Stimulated activated CD4-positive, alpha-beta T cell treated with anti-CD3 and anti-CD28 coated beads, Interleukin-1b, Interleukin-23, amount 100 ng/mL, for 48 hours (primary cell): Measurements from ENCODE around the gene FNBP1.
"Not testable (repeated sequence)": the region's sequence is repeated elsewhere in the genome, so short reads cannot be mapped to it uniquely, and the experiment has no call there.

Source experiments
- DNase-seq: peaks from one replicate; pipeline ENCODE4 v3.0.0-alpha.2; 2020

Gene FNBP1

DNA sequence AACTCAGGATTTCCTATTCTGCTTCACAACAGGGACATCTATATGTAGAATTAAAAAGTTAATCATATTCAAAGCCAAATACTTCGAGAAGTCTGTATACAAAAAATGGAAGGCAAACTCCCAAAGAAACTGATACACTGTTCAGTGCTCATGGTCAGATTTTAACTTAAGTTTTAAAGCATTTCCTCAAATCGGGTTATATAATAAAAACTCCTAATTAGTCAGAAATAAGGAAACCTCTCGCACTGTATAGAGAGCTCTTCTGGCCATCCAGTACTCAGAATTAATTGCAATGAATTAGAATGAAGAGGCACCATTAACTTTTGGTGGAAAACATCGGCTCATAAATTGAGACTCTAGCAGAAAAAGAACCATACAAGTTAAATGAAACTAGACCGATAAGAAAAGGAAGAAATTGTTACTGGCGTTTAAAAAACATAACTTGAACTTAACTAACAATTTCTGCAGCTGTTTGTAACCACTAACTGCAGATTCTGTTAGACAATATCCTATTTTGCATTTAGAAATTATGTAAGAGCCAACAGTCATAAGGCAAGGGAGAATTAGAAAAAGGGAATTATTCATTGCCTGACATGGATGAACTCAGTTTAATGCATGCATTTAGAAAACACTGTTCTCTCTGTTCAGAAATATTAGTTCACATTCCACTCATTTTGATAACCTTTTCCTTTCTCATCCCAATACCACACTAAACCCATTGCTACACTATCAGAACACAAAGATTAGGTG lies 96.6 kb downstream of the FNBP1 start:
- DNase-seq: no peak

DNA sequence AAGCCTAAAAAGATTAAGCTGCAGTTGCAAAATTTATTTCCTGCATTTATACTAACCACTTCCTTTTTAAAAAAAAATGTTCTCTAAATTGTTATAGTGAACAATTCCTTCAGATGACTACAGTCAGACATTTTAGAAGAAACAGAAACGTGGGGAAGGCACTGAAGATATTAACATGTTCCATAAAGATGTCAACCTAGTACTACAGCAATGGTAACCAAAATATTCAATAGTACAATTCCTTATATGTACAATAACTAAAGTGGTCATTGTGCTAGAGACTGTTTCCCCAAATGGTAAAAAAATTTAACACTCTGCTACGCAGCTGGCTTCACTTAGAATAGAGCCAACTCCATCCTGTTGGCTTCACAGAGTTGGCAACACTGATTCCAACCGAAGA lies 97.7 kb downstream of the FNBP1 start:
- no peak for DNase-seq

DNA sequence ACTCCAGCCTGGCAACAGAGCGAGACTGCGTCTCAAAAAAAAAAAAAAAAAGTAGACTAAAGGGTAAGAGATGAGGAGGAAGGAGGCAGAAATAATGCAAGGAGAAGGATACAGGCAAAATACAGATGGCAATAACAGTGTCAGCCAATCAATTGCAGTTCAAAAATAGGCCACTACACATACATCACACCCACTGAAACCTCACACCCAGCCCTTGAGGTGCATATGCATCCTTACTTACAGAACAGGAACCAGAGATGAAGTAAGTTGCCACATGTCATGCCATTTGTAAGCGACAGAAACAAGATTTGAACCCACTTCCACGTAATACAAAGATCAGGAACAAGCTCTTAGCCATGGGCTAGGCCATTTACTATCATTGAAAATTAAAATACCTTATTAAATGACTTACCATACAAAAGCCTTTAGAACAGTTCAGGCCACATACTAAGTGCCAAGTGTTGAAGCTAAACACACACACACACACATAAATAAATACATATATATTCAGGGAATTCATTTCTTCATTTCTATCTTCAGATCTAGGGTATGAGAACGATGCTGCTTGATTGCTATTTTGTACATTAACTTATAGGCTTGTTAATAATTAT lies 98.4 kb downstream of the FNBP1 start:
- DNase-seq: peak; percentile 67

DNA sequence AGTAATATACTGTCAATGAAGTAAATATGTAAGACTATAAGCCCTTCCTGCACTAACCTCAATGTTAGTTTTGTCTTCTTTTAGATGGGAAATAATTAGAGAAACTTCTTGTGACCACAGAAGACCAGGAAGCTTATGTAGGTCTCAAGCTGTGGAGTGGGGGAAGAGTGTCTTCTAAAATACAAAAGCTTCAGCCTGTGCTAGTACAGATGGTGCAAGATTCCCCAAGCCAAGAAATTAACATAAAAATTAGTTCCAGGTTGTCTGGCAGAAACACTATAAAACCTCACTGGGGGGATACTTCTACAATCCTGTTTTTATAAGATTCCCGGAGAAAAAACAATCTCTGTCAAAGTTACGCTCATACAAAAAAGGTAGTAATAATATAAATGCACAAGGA lies 103.6 kb downstream of the FNBP1 start:
- no peak for DNase-seq

DNA sequence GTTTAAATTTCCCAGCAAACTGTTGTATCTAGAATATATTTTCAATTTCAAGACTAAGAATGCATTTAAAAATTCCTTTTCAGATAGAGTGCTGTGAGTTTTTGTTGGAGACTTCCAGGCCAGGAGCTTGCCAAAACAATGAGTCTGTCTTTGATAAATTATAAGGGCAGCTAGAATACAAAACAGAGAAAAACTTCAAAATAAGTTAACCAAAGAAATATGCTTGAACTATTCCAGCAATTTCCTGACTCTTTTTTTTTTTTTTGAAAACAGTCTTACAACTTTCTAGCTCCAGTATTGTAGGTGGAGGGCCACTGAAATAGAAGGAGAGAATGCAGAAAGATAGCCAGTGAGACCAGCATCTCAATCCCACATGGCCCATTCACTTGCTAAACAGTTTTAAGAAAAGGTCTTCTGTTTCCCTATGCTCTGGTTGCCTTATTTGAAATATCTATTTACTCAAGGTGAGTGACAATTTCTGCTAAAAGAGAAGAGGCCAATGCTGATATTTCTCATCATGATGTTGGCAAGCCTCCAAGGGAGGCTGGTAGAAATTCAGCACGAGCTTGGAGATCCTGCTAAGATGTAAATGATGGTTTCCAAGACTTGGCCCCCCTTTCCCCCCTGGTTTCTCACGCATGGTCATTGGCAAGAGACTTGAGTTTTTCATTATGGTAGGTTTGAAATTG lies 104.6 kb downstream of the FNBP1 start:
- DNase-seq: no peak

DNA sequence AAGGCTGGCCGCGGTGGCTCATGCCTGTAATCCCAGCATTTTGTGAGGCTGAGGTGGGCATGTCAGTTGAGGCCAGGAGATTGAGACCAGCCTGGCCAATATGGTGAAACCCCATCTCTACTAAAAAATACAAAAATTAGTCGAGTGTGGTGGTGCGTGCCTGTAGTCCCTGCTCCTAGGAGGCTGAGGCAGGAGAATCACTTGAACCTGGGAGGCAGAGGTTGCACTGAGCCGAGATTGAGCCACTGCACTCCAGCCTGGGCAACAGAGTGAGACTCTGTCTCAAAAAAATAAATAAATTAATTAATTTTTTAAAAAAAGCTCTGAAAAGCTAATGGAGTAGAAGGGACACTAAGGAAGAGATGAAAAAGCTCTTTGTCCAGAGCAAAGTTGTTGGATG lies 105.1 kb downstream of the FNBP1 start:
- not testable (repeated sequence) for DNase-seq

DNA sequence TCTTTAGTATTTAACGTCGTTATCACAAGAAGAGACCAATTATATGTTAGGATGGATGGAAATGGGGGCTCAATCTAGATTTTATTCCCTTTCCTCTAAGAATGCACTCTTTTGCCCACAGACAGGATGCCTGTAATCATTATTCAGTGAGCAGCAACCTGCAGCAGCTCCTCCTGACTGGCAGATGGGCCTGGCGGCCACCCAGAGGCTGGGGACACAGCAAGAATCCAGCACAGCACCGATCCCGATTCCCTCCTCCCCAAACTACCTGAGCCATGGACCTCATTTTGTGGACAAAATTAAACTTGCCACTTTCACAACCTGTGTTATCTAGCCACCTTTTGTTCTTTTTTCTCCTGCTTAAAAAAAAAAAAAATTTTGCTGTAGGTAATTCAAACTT lies 106.8 kb downstream of the FNBP1 start:
- DNase-seq: no peak

DNA sequence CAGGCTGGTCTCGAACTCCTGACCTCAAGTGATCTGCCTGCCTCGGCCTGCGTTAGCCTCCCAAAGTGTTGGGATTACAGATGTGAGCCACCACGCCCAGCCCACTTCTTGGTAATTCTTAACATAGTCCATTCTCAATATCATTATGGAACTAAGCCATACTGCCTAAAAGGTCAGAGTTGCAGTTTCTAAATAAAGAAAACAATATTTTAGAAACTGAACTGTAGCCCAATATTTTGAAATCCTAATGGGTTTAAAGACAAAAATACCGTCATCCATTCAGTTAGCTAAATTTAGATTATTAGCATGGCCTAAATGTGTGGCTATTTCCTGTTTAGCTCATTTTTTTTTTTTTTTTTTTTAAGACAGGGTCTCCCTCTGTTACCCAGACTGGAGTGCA lies 108.2 kb downstream of the FNBP1 start:
- no peak for DNase-seq

DNA sequence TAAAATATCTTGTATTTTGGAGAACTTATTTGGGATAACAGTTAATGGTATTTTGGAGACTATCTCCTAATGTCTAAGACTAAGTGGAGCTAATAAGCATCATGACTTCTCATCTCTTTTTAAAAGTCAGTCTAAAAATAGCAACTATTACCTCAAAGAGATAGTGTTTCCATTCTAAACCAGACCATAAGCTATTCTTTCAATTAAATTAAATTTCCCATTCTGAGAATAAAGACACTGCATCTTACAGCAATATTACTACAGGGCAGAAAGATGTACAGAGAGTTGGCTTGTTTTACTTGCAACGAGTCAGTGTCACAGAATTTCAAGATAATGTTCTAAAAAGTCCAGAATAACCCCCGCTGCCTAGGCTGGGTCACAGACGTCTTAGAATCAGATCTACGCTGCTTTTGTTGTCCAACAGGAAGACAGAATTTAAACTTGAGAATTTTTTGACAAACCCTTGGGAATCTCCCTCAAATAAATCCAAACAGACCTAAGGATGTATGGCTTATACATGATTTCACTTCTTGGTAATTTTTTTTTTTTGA lies 108.9 kb downstream of the FNBP1 start:
- DNase-seq: no peak

DNA sequence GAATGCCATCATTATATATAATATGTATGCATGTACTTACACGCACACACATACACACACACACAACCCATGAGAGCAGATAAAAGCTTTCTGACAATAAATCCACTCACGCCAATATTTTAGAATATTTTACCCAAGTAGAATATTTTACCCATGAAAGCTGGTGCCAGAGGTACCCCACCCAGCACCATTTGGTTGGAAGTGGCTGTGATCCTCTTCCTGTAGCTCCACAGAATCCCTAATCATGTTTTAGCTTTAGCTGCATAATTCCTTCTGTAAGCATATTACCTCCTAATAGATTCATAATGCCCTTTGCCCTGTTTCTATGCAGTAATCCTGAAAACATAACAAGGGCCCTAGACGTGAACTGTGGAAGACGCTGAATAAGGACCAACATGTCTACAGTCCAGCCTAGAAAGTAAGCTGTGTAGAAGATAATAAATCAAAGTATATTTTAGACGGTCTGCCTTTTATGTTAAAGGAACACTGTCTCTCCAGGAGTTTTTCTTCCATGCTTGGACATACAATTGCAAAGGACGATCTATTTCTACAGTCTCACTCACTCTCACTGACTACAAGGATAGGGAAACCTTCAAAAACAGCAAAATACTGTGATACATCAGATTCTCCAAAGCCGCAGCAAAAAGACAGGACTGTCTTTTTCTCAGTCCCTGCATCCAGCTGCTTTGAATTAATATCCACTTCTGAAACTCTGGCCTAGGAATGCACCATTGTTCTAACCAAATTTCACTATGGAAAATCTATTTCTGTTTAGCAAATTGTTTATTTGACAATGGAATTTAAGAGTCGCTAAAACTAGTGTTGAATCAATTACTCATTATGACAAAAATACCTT lies 109.6 kb downstream of the FNBP1 start:
- DNase-seq: no peak

DNA sequence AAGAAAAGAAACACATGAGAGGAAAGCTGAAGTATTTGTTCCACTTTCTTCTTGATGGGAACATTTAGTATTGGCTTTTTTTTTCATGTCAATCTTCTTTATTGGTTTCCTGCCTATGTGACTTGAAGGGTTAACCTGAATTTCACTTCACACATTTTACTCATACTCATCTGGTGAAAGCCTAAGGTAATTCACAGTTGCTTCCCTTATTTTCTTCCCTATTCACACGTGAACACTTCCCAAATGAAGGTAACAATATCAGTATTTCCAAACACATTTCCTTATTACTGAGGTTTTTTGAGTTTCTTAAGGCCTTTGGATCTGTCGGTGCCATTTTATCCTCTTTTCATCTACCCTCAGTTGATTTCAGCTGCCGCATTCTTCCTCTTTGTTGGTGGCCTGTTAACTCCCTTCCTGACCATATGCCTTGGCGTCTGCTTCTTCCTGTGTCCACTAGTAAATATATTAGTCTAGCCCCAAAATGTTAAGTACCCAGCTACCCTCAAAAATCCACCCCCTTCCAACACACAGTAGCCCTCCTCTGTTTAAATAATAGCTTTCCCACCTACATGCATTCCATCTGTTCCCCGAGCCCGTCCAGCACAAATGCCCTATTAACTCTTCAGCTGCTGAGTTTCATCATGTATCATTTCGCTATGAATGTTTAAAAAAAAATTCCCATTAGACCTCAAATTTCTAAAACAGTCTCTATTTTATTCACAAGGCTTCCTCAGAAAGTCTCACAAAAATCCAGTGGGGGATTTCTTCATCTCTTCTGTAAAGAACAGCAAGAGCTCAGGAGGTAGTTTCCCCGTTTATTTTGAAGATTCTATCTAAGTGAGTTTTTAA lies 110.5 kb downstream of the FNBP1 start:
- no peak for DNase-seq

DNA sequence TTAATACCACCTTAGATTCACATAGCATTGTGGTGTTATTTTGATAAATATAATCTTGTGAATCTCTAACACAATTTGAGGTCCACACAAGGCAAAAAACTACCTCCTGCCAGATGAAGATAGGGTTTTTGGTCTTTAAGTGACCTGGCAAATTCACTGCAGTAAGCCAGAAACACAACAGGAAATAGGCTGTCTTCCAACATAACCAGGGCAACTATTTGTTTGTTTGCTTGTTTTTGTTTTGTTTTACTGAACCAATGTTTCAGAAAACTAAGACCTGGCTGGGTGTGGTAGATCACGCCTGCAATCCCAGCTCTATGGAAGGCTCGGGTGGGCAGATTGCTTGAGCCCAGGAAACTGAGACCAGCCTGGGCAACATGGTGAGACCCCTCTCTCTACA lies 112.2 kb downstream of the FNBP1 start:
- DNase-seq: no peak

DNA sequence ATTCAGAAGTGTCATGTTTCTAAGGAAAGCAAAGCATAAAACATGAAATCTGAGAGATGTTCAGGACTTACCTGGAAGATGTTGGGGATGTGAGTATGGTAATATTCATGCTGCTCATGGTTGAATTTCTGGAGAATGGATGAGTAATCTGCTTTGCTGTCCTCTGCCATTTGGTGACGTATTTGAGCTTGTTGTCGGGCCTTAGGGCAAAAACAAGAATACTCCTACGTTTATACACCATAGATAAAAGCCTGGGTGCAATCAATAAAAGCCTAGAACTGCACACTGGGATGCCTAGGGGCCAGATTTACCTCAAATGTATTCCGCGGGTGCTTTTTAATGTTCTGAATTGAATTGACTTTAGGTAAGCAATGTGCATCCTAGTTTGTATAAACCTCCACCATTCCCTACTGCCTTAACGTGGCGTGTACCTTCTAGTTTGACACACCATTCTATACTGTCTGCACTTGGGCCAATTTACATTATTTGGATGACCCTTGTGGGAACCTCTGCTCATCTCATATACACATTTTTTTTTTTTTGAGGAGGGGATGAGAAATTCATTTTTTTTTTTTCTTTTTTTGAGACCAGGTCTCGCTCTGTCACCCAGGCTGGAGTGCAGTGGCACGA lies 113.4 kb downstream of the FNBP1 start:
- peak; percentile 11 for DNase-seq

DNA sequence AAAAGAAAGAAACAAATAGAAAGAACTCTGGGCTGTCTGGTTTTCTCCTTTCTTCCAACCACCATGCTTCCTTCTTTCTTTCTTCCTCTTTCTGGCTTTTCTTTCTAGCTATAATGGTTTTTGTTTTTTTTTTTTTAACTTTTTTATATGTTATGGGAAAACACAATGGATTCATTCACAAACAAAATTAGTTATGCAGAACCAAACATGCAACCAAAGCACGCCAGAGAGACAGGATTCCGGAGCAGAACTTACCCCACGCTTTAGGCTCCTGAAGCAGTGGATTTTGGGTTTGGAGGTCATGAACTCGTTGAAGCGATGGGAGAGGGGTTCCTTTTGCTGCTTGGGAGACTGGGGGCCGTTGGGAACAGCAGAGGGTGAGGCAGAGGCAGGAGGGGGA lies 119.4 kb downstream of the FNBP1 start:
- DNase-seq: no peak

DNA sequence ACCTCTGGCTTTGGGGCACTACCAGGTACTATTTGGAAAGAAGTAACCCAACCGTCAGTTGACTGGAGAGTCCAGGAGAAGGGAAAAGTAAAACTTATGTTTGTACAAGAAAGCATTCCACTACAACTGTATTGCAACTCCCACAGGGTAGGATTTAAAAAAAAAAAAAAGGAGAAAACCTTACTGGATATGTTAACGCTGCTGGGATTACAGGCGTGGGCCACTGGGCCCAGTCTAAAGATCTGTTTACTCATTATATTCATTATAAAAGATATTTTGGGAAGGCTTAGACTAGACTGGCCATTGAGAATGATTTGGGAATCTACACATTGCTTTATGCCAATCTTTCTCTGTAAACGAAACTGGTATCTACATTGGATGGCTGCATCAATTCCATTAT lies 121.1 kb downstream of the FNBP1 start:
- no peak for DNase-seq

DNA sequence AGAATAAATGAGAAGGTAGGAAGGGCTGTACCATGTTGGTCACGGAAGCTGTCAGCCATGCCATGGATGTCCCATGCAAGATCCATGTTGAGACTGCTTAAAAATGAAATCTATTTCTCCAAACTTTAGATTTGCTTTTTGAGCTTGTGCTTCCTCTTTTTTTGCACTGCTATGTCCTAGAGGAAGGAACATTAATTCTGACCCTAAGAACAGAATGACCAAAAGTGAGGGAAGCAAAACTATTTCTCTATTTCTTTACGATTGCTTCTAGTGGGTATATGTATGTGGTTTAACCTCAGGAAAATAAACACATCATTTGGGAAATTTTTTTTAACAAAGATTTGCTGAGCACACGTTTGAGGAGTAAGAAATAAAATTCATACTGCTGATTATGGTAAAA lies 123.1 kb downstream of the FNBP1 start:
- no peak for DNase-seq

DNA sequence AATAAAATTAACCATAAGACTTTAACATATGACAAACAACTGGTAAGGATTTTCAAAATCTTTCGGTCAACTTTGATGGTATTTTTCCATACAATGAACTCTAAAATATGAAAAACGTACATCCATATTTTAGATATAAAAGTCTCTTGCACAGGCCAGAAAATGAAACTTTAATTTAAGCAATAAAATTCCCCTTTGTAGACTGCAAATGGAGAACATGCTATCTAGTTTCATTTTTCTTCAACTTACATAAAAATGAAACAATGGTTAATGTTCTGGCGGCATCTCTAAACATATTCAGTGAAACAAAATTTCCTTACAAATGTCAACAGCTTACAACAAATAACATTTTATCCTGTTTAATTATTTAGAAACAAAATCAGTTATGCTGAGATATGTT lies 123.7 kb downstream of the FNBP1 start:
- no peak for DNase-seq

DNA sequence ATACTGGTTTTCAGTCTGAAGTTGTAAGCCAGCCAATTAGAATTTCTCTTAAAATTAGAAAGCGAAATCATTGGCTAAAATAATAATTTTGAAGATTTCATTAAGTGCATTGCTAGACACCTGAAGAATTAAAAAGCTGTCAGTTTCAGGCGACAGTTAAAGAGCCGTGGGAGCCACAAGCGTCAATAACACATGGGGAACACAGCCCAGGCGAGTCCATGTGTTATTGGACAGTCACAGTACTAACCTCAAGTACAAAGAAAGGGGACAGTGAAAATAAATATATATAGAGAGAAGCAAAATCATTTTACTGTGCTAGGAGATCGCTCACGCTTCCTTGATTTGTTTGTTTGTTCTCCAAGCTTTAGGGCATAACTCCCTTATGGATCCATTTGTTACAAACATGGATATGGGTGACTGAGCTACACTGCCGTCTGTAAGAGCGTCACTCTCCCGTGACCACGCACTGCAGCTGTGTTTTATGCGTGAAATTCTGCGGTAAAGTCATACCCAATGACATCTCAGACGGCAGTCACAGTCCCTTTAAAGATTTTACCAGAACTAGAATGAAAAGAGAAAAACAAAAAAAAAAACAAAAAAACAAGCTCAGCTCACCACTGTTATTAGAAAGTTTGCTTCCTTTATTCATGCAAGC lies 124.6 kb downstream of the FNBP1 start:
- no peak for DNase-seq

DNA sequence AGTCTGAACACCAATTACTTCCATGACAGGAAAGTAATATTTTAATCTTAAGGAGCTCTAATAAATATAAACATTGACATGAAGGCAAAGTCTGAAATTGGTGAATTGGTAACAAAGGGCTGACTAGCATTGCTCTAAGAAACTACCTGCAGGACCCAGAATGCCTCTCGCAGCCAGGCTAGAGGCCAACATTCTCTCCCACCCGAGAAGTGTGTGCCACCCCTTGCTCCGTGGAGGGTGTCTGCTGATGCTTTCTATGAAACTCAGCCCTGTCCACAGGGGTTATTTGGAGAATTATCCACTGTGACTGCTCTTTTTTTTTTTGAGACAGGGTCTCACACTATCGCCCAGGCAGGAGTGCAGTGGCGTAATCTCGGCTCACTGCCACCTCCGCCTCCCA lies 126.3 kb downstream of the FNBP1 start:
- DNase-seq: no peak

DNA sequence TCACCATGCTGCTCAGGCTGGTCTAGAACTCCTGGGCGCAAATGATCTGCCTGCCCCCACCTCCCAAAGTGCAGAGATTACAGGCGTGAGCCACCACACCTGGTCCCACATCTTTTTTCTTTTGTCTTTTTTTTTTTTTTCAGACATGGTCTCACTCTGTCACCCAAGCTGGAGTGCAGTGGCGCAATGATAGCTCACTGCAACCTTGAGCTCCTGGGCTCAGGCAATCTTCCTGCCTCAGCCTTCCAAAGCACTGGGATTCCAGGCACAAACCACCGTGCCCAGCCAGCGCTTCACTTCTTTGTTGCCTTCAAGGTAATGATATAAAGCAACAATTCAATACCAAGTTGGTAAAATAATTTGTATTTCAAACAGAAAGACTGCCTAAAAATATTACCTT lies 128.9 kb downstream of the FNBP1 start:
- no peak for DNase-seq
